Measurements from ENCODE around the gene PSMA5.

- TF ChIP-seq CTCF (IDR thresholded peaks at IDR 0.05), result no peak
- TF ChIP-seq EZH2 (IDR thresholded peaks at IDR 0.05), result no peak
These were observed 57.8 kb downstream of the PSMA5 start for GRCh38 chr1:109368464-109368863.

All from neural progenitor cell (in vitro differentiated cells).